ENCODE data around the gene TXNDC5.

TXNDC5 gene

GRCh38 chr6:7921046-7921445, 10.5 kb upstream of the TXNDC5 start:
- no peak for DNase-seq
- Mint-ChIP-seq H3K27me3 (no peaks in the 10 kb centered on the region), H3K27ac (no peak overlapping the region), H3K4me3 (no peak overlapping the region), H3K9me3 (peaks cover 20% of the 10 kb centered on the region in 2 donors), H3K4me1 (no peaks in the 10 kb centered on the region)
- no peak for ATAC-seq

GRCh38 chr6:7920425-7920824, 9.8 kb upstream of the TXNDC5 start:
- DNase-seq (no peak), ATAC-seq (no peak)
- Mint-ChIP-seq H3K27ac (no peak overlapping the region), H3K27me3 (no peaks in the 10 kb centered on the region), H3K9me3 (peaks cover 16 to 18% of the 10 kb centered on the region in 2 donors), H3K4me1 (no peaks in the 10 kb centered on the region), H3K4me3 (no peak overlapping the region)

GRCh38 chr6:7919871-7920270, 9.3 kb upstream of the TXNDC5 start:
- Mint-ChIP-seq H3K4me3 (no peak overlapping the region), H3K9me3 (peaks cover 10 to 12% of the 10 kb centered on the region in 2 donors), H3K4me1 (no peaks in the 10 kb centered on the region), H3K27me3 (no peaks in the 10 kb centered on the region), H3K27ac (no peak overlapping the region)
- ATAC-seq (no peak), DNase-seq (no peak)

GRCh38 chr6:7918403-7918802, 7.8 kb upstream of the TXNDC5 start:
- H3K27ac Mint-ChIP-seq = no peak overlapping the region
- no peaks in the 10 kb centered on the region for H3K9me3 Mint-ChIP-seq
- H3K4me1 Mint-ChIP-seq = no peaks in the 10 kb centered on the region
- no peak overlapping the region for H3K4me3 Mint-ChIP-seq
- ATAC-seq = no peak
- no peaks in the 10 kb centered on the region for H3K27me3 Mint-ChIP-seq
- DNase-seq = no peak

GRCh38 chr6:7917729-7918128, 7.1 kb upstream of the TXNDC5 start:
- Mint-ChIP-seq H3K27ac (no peak overlapping the region), H3K4me1 (no peaks in the 10 kb centered on the region), H3K4me3 (no peak overlapping the region), H3K9me3 (no peaks in the 10 kb centered on the region), H3K27me3 (no peaks in the 10 kb centered on the region)
- DNase-seq (no peak), ATAC-seq (no peak)

GRCh38 chr6:7916959-7917358, 6.4 kb upstream of the TXNDC5 start:
- H3K27me3 Mint-ChIP-seq = no peaks in the 10 kb centered on the region
- ATAC-seq (no peak), DNase-seq (no peak)
- no peak overlapping the region for H3K4me3 Mint-ChIP-seq
- H3K9me3 Mint-ChIP-seq = no peaks in the 10 kb centered on the region
- no peak overlapping the region for H3K27ac Mint-ChIP-seq
- no peaks in the 10 kb centered on the region for H3K4me1 Mint-ChIP-seq

- Mint-ChIP-seq H3K4me1 (no peaks in the 10 kb centered on the region), H3K27ac (no peak overlapping the region), H3K27me3 (no peaks in the 10 kb centered on the region), H3K9me3 (no peaks in the 10 kb centered on the region), H3K4me3 (no peak overlapping the region)
- ATAC-seq = no peak
- DNase-seq = no peak
Observed at GRCh38 chr6:7914991-7915789, 4.6 kb upstream of the TXNDC5 start.

- Mint-ChIP-seq H3K4me1 (peaks cover 3% of the 10 kb centered on the region), H3K9me3 (no peaks in the 10 kb centered on the region), H3K27ac (no peak overlapping the region), H3K4me3 (no peak overlapping the region), H3K27me3 (no peaks in the 10 kb centered on the region)
- ATAC-seq = no peak
- no peak for DNase-seq
Observed at GRCh38 chr6:7914311-7914710, 3.7 kb upstream of the TXNDC5 start.

GRCh38 chr6:7912736-7913517, 2.3 kb upstream of the TXNDC5 start:
- Mint-ChIP-seq H3K4me1 (peaks cover 14% of the 10 kb centered on the region), H3K9me3 (no peaks in the 10 kb centered on the region), H3K27ac (no peak overlapping the region), H3K4me3 (no peak overlapping the region), H3K27me3 (no peaks in the 10 kb centered on the region)
- ATAC-seq = no peak
- DNase-seq = no peak

GRCh38 chr6:7912024-7912423, 1.4 kb upstream of the TXNDC5 start:
- DNase-seq = no peak

GRCh38 chr6:7911345-7911725, 747 bp upstream of the TXNDC5 start:
- Mint-ChIP-seq H3K27me3 (no peaks in the 10 kb centered on the region), H3K4me1 (peaks cover 20% of the 10 kb centered on the region), H3K4me3 (peak overlapping the region in 1 of 2 donors; percentile 81), H3K9me3 (no peaks in the 10 kb centered on the region), H3K27ac (no peak overlapping the region)
- DNase-seq = no peak
- ATAC-seq = no peak

More at GRCh38 chr6:7912024-7912423, 1.4 kb upstream of the TXNDC5 start:
- no peaks in the 10 kb centered on the region for H3K27me3 Mint-ChIP-seq
- ATAC-seq = no peak
- H3K4me1 Mint-ChIP-seq = peaks cover 20% of the 10 kb centered on the region
- H3K27ac Mint-ChIP-seq = no peak overlapping the region
- H3K9me3 Mint-ChIP-seq = no peaks in the 10 kb centered on the region
- no peak overlapping the region for H3K4me3 Mint-ChIP-seq

GRCh38 chr6:7910298-7910653, 312 bp downstream of the TXNDC5 start:
- Mint-ChIP-seq H3K9me3 (no peaks in the 10 kb centered on the region), H3K4me3 (no peak overlapping the region), H3K27me3 (no peaks in the 10 kb centered on the region), H3K4me1 (peaks cover 20% of the 10 kb centered on the region), H3K27ac (no peak overlapping the region)
- ATAC-seq (peak; percentile 64), DNase-seq (no peak)

- ATAC-seq = peak; percentile 55
- Mint-ChIP-seq H3K27me3 (no peaks in the 10 kb centered on the region), H3K4me1 (peaks cover 20% of the 10 kb centered on the region), H3K4me3 (peak overlapping the region; percentile 81 to 83), H3K27ac (peak overlapping the region; percentile 62 to 70), H3K9me3 (no peaks in the 10 kb centered on the region)
- peak; percentile 43 to 45 for DNase-seq
Observed at GRCh38 chr6:7909323-7910276, 988 bp downstream of the TXNDC5 start.

- no peak for DNase-seq
- ATAC-seq = no peak
- no peak overlapping the region for H3K27ac Mint-ChIP-seq
- H3K9me3 Mint-ChIP-seq = no peaks in the 10 kb centered on the region
- H3K4me1 Mint-ChIP-seq = peaks cover 20% of the 10 kb centered on the region
- H3K27me3 Mint-ChIP-seq = no peaks in the 10 kb centered on the region
- no peak overlapping the region for H3K4me3 Mint-ChIP-seq
Observed at GRCh38 chr6:7907159-7907558, 3.4 kb downstream of the TXNDC5 start.

GRCh38 chr6:7906741-7907140, 3.8 kb downstream of the TXNDC5 start:
- H3K4me3 Mint-ChIP-seq = no peak overlapping the region
- DNase-seq (no peak), ATAC-seq (no peak)
- peaks cover 20% of the 10 kb centered on the region for H3K4me1 Mint-ChIP-seq
- H3K9me3 Mint-ChIP-seq = no peaks in the 10 kb centered on the region
- H3K27me3 Mint-ChIP-seq = no peaks in the 10 kb centered on the region
- H3K27ac Mint-ChIP-seq = no peak overlapping the region

All from stimulated activated naive CD8-positive, alpha-beta T cell treated with anti-CD3 and anti-CD28 coated beads, Interleukin-15, amount 100 ng/mL, for 72 hours (primary cell).